IPS-20b (cell line): ENCODE results near the gene ARHGAP26.

Experiments
- H3K27ac ChIP-seq: one replicate; pipeline ENCODE4 v1.5.1; 2013; ENCODE audit warnings: low read length
- H3K27me3 ChIP-seq: 2 replicates; pipeline ENCODE4 v1.6.1; 2013; ENCODE audit warnings: mild to moderate bottlenecking, low read length, inconsistent platforms; ENCODE audit not compliant: insufficient read depth
- H3K36me3 ChIP-seq: 2 replicates; pipeline ENCODE4 v1.6.1; 2013; ENCODE audit warnings: low read depth, mild to moderate bottlenecking, inconsistent platforms, low read length, moderate library complexity; ENCODE audit not compliant: insufficient read depth
- H3K4me1 ChIP-seq: 2 replicates; pipeline ENCODE4 v1.6.1; 2013; ENCODE audit warnings: mild to moderate bottlenecking, control low read depth, inconsistent platforms, low read length, moderate library complexity; ENCODE audit not compliant: insufficient read depth
- H3K4me3 ChIP-seq: 2 replicates; pipeline ENCODE4 v1.5.1; 2013; ENCODE audit warnings: mild to moderate bottlenecking, low read length, inconsistent platforms
- H3K9ac ChIP-seq: 2 replicates; pipeline ENCODE4 v1.6.1; 2013; ENCODE audit warnings: low read depth, mild to moderate bottlenecking, inconsistent platforms, low read length, moderate library complexity
- H3K9me3 ChIP-seq: 2 replicates; pipeline ENCODE4 v1.6.1; 2013; ENCODE audit warnings: mild to moderate bottlenecking, low read depth, low read length, inconsistent platforms; ENCODE audit not compliant: insufficient read depth

Gene ARHGAP26

GRCh38 chr5:142972064-142972570 is 201.9 kb downstream of the ARHGAP26 start:
- Histone ChIP-seq H3K4me3 (no peak overlapping the region), H3K36me3 (no peaks in the 10 kb centered on the region), H3K9me3 (no peaks in the 10 kb centered on the region), H3K4me1 (no peaks in the 10 kb centered on the region), H3K27me3 (no peaks in the 10 kb centered on the region), H3K27ac (no peak overlapping the region), H3K9ac (no peak overlapping the region)

- Histone ChIP-seq H3K36me3 (no peaks in the 10 kb centered on the region), H3K4me3 (no peak overlapping the region), H3K27ac (no peak overlapping the region), H3K9me3 (no peaks in the 10 kb centered on the region), H3K27me3 (no peaks in the 10 kb centered on the region), H3K4me1 (no peaks in the 10 kb centered on the region), H3K9ac (no peak overlapping the region)
These were observed 203.8 kb downstream of the ARHGAP26 start for GRCh38 chr5:142973932-142974331.

GRCh38 chr5:142974409-142974808 is 204.2 kb downstream of the ARHGAP26 start:
- no peak overlapping the region for H3K27ac ChIP-seq

GRCh38 chr5:142976861-142977260 is 206.7 kb downstream of the ARHGAP26 start:
- Histone ChIP-seq H3K27ac (no peak overlapping the region), H3K4me3 (no peak overlapping the region), H3K9me3 (no peaks in the 10 kb centered on the region), H3K4me1 (peaks cover 13% of the 10 kb centered on the region), H3K27me3 (no peaks in the 10 kb centered on the region), H3K36me3 (no peaks in the 10 kb centered on the region), H3K9ac (no peak overlapping the region)

More at GRCh38 chr5:142974409-142974808, 204.2 kb downstream of the ARHGAP26 start:
- no peaks in the 10 kb centered on the region for H3K9me3 ChIP-seq
- H3K4me3 ChIP-seq = no peak overlapping the region
- no peaks in the 10 kb centered on the region for H3K36me3 ChIP-seq
- H3K4me1 ChIP-seq = peaks cover under 1% of the 10 kb centered on the region; the same call in 1 of the 2 replicates
- H3K27me3 ChIP-seq = no peaks in the 10 kb centered on the region
- no peak overlapping the region for H3K9ac ChIP-seq

- H3K9ac ChIP-seq = no peak overlapping the region
- peaks cover 20% of the 10 kb centered on the region for H3K4me1 ChIP-seq
- H3K9me3 ChIP-seq = no peaks in the 10 kb centered on the region
- no peaks in the 10 kb centered on the region for H3K36me3 ChIP-seq
- H3K27ac ChIP-seq = no peak overlapping the region
- H3K27me3 ChIP-seq = no peaks in the 10 kb centered on the region
- H3K4me3 ChIP-seq = no peak overlapping the region
These were observed 207.3 kb downstream of the ARHGAP26 start for GRCh38 chr5:142977363-142978051.

GRCh38 chr5:142978252-142978651 is 208.1 kb downstream of the ARHGAP26 start:
- H3K27me3 ChIP-seq = no peaks in the 10 kb centered on the region
- H3K4me3 ChIP-seq = no peak overlapping the region
- no peak overlapping the region for H3K9ac ChIP-seq
- H3K36me3 ChIP-seq = no peaks in the 10 kb centered on the region
- H3K4me1 ChIP-seq = peaks cover 26% of the 10 kb centered on the region
- H3K9me3 ChIP-seq = no peaks in the 10 kb centered on the region
- no peak overlapping the region for H3K27ac ChIP-seq

- no peaks in the 10 kb centered on the region for H3K36me3 ChIP-seq
- H3K4me1 ChIP-seq = peaks cover 26% of the 10 kb centered on the region
- no peak overlapping the region for H3K4me3 ChIP-seq
These were observed 208.5 kb downstream of the ARHGAP26 start for GRCh38 chr5:142978726-142979125.

GRCh38 chr5:142979636-142980035 is 209.5 kb downstream of the ARHGAP26 start:
- Histone ChIP-seq H3K36me3 (no peaks in the 10 kb centered on the region), H3K4me3 (no peak overlapping the region), H3K27ac (no peak overlapping the region), H3K9me3 (no peaks in the 10 kb centered on the region), H3K9ac (no peak overlapping the region), H3K4me1 (peaks cover 26% of the 10 kb centered on the region), H3K27me3 (no peaks in the 10 kb centered on the region)

More at GRCh38 chr5:142978726-142979125, 208.5 kb downstream of the ARHGAP26 start:
- H3K27me3 ChIP-seq = no peaks in the 10 kb centered on the region
- H3K27ac ChIP-seq = no peak overlapping the region
- H3K9ac ChIP-seq = no peak overlapping the region
- H3K9me3 ChIP-seq = no peaks in the 10 kb centered on the region

GRCh38 chr5:142981475-142981874 is 211.3 kb downstream of the ARHGAP26 start:
- H3K9me3 ChIP-seq = no peaks in the 10 kb centered on the region
- H3K27ac ChIP-seq = no peak overlapping the region
- peaks cover 26% of the 10 kb centered on the region for H3K4me1 ChIP-seq
- no peak overlapping the region for H3K9ac ChIP-seq
- H3K36me3 ChIP-seq = no peaks in the 10 kb centered on the region
- no peaks in the 10 kb centered on the region for H3K27me3 ChIP-seq
- H3K4me3 ChIP-seq = no peak overlapping the region

- no peak overlapping the region for H3K27ac ChIP-seq
- peaks cover 26% of the 10 kb centered on the region for H3K4me1 ChIP-seq
- no peak overlapping the region for H3K4me3 ChIP-seq
- no peak overlapping the region for H3K9ac ChIP-seq
- no peaks in the 10 kb centered on the region for H3K36me3 ChIP-seq
- H3K27me3 ChIP-seq = no peaks in the 10 kb centered on the region
- no peaks in the 10 kb centered on the region for H3K9me3 ChIP-seq
These were observed 212.0 kb downstream of the ARHGAP26 start for GRCh38 chr5:142981886-142982820.

- Histone ChIP-seq H3K27ac (no peak overlapping the region), H3K36me3 (no peaks in the 10 kb centered on the region), H3K4me1 (peaks cover 26% of the 10 kb centered on the region), H3K9me3 (no peaks in the 10 kb centered on the region), H3K27me3 (no peaks in the 10 kb centered on the region), H3K9ac (no peak overlapping the region), H3K4me3 (no peak overlapping the region)
These were observed 212.6 kb downstream of the ARHGAP26 start for GRCh38 chr5:142982821-142983200.
